NCI-H1417 (cell line): ENCODE results near the gene CD72.
A peak's percentile ranks its signal among the peaks of the same experiment; 100 is the strongest.

Experiments
- DNase-seq, 3 experiments: peaks; one replicate each; lab custom pipeline; 2025; lab: John Stamatoyannopoulos, UW

Gene CD72, protein sequence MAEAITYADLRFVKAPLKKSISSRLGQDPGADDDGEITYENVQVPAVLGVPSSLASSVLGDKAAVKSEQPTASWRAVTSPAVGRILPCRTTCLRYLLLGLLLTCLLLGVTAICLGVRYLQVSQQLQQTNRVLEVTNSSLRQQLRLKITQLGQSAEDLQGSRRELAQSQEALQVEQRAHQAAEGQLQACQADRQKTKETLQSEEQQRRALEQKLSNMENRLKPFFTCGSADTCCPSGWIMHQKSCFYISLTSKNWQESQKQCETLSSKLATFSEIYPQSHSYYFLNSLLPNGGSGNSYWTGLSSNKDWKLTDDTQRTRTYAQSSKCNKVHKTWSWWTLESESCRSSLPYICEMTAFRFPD

DNA sequence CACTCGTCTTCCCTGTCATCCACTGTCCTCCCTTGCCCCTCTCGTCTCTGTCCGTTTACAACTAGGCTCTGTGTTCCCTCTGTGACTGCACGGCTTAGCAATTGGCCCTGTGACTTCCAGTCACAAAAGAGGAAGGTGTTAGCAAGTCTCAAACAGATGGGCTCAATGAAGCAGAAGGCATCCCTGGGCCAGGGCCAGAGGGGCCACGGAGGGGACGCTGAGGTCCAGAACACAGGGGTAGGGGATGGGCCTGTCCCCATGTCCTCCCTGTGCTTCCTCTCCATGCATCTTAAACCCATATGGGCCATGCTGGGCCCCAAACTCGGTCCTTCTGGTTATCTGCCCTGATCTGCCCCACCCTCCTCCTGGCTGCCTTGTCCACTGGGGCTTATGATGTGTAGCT, at the start of gene CD72:
CD72 (minus strand) TSS at position 89 of the 403 bp plus-strand sequence. CDS start 110 bp downstream, outside the sequence.
- no peak for DNase-seq

DNA sequence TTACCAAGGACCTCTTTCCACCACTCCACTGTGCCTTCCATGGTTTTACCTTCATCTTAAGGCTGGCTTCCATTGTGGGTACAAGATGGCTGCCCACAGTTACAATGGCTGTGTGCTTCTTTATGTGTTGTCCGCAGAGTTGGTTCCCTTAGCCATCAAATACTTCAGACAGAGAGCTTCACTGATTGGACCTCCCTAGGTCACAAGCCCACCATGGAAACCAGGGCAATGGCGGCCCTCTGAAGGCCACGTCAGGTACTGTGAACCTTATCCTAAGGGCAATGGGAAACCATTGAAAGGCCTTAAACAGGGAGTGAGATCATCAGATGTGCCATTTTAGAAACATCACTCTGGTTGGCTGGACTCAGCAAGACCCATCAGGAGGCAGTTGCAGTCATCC, 49.7 kb upstream of the CD72 start:
- DNase-seq, result no peak

DNA sequence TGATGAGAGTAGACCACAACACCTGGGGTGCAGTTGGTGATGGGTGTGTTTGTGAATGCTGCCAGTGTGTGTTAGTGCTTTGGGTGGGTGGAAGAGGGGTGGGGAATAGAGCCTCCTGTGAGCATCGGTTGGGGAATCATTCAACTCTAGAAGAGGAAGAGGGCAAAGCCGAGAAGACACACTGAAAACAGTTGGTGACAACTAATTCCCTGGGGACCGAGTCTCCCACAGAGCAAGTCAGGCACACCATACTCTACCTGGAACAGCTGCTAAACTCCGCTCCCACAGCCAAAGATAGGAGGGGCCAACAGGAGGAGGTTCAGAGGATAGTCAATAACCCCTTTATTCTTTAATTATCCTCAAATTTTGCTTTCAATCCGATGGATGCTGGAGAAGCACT, 48.3 kb upstream of the CD72 start:
- DNase-seq, result no peak

DNA sequence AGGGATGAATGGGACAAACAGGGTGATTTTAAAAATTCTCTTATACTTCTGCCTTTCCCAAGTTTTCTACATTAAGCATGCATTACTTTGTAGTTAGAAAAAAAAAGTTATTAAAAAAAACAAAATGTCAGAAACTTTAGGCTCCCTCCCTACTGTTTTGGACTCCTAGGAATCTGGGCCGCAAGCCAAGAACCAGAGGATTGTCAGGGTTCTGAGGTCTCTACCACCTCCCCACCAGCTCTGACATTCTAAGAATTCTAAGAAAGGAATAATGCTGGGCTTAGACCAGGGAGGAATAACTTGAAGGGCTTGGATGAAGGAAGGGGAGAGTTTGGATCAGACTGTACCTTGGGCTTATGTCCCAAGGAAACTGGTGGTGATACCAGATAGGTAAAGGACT, 47.8 kb upstream of the CD72 start:
- DNase-seq, result no peak

DNA sequence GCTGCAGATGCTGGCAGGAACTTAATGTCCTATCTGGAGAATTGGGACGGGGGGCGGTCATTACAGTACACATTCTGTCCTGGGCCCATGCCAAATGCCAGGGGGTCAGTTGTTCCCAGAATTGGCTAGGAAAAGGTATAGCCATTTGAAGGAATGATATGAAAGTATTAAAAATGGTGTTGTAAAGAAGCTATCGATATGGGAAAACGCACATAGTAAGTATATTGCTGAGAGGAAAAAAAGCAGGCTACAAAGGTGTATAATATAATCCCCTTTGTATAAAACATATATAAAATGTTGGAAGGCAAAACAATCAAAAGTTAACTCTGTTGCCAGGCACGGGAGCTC, 47.2 kb upstream of the CD72 start:
- no peak for DNase-seq

DNA sequence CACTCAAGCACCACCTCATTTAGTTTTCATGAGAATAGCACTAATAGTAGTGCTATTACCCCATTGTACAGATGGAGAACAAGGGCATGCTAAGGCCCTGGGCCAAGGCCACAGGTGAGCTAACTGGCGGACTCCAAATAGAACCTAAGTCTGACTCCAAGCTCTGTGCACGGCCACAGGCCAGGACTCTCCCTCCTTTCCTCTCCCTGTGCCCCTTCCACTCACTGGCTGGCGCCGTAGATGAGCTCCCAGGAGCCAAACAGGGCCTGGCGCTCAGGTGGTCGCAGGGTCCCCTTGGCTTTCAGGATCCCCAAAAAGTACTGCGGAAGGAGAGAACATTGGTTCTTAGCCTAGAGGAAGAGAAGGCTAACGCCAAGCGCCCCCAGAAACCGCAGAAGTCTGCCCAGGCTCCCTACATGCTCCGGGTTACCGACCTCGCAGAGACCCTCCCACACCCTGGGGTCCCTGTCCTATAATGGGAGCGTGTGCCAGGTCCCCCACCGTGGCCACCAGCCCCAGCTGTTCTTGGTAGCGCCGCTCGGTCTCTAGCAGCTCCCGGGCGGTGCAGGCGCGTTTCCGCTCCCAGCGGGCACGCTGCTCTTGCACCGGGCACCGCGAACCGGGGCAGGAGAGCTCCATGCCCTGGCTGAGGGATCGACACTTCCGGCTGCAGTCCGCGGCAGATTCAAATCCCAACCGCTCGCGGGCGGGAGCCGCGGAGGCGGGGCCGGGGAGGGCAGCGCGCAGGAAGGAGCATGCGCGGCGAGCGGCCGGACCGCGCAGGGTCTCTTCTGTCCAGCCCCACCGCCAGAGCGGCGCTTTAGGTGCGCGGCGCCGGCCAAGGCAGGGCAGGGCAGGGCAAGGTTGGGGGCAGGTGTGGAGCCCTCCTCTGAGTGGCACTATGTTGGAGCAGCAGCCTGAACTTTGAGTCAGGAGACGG, 46.6 kb upstream of the CD72 start, which contains the start of gene ARHGEF39:
ARHGEF39 (minus strand) TSS at position 665 of the 940 bp plus-strand sequence; CDS start at position 639, 26 bp downstream.
- peak; percentile 75 to 85 (median 80) for DNase-seq

DNA sequence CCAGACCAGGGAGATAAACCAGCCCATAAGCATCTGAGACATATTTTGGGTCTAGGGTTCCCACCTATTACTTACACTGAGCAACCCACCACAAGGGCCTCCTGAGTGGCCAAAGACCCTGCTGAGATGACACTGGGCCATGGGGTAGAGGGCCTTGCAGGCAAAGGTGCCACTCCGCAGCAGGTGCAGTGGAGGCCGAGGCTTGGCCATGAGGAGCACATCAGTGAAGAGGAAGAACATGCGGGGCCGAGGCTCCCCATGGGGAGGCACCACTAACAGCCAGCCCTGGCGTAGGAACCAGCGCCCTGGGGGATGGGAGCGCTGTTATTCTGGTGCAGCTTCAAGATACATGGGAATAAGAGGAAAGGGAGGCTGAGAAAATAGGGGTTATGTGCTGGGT, 44.2 kb upstream of the CD72 start:
- DNase-seq, result no peak

DNA sequence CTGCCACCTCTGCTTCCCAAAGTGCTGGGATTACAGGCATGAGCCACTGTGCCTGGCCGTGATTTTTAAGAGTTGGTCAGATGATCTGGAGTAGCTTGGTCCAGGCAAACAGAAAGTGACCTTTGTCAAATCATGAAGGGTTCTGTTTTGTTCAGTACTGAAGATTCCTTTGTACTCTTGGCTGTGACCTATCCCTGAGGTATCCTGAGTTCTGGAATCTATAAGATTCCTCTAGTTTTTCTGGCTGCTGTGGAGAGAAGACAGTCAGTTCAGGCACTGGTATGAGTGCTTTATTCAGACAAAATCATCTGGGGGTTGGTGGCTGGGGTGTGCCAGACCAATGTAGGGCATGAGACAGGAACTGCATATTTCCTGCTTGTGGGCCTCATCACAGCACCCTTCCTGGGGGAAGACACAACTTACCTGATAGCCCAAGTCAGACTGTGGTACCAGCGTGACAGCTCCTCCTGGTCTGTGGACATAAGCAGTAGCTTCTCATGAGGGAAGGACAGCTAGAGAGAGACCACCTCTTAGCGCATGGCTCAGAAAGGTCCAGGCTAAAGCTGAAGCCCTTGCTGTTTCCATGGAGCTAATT, 43.6 kb upstream of the CD72 start:
- DNase-seq, result no peak

DNA sequence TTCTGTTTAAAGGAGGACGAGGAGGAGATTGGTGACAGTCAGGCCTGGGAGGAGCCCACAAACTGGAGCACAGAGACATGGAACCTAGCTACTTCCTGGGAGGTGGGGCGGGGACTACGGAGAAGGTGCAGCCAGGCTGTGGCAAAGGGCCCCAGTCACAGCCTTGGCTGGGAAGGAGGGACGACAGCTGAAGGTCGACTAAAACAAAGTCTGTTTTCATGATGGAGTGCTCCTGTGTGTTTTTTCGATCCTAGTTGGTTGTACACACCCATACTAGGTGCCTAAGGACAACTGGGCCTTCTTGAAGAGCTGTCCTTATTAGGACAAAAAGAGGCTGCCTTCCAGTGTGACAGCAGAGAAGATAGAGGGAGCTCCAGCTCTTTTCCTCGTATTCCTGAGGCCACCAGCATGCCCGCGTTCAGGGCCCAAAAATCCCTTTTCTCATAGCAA, 42.8 kb upstream of the CD72 start:
- DNase-seq, result no peak

DNA sequence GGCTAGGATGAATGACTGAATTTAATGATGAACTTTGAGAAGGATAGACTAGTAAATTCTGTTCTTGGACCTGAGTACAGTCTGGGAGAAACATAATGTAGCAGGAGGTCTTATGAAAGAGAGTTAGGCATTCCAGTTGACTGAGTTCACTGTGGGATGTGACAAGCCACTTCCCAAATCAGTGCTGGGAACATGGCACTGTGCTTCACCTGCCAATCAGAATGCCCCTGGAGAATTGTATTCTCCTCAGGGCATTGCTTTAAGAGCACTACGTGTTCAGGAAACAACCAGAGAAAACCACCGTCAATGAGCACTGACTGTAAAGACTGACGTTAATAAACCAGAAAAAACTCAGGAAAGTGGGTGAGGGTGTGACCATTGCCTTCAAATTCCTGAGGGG, 41.1 kb upstream of the CD72 start:
- DNase-seq, result peak in 1 of 3 experiments; percentile 19

DNA sequence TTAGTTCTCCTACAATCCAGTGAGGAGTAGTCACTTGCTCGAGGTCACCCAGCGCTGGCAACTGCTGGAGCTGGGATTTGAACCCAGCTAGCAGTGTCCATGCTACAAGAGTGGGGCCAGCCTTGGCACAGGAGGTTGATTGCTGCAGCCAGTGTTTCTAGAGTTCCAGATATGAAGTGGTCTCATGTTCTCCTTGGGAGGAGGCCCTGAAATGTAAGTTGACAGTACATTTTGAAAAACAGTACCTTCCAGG, 40.7 kb upstream of the CD72 start:
- DNase-seq, result peak in 1 of 3 experiments; percentile 29

DNA sequence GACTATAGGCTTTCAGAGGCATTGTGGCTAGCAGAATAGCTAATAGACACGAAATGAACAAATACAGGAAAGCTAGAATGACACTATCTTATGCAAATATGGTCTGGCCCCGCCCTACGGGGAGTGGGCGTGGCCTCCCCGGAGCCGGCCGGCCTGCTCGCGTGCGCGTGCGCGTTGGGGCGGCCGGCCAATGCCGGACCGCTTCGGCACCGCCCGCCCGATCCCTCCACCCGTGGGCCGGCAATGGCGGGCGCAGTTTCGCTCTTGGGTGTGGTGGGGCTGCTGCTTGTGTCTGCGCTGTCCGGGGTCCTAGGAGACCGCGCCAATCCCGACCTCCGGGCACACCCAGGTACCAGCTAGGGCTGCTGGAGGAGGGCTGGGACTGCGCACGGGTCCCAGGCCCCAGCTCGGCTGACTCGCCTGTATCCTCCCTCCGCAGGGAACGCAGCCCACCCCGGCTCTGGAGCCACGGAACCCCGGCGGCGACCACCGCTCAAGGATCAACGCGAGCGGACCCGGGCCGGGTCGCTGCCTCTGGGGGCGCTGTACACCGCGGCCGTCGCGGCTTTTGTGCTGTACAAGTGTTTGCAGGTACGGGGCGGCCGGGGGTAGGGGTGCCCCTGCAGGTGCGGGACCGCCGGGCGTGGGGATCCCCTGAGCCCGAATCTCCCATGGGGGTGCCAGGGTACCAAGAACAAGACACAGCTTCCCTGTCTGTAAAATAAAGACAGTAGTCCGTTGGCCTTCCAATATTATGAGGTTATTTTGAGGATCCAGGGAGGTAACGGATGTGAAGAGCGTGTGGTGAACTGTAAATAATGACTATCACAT, 40.1 kb upstream of the CD72 start, which contains the start of gene CCDC107:
CCDC107 (plus strand) TSS at position 156 of the 831 bp plus-strand sequence; CDS start at position 244, 88 bp downstream.
- DNase-seq, result peak; percentile 76 to 95 (median 82)

DNA sequence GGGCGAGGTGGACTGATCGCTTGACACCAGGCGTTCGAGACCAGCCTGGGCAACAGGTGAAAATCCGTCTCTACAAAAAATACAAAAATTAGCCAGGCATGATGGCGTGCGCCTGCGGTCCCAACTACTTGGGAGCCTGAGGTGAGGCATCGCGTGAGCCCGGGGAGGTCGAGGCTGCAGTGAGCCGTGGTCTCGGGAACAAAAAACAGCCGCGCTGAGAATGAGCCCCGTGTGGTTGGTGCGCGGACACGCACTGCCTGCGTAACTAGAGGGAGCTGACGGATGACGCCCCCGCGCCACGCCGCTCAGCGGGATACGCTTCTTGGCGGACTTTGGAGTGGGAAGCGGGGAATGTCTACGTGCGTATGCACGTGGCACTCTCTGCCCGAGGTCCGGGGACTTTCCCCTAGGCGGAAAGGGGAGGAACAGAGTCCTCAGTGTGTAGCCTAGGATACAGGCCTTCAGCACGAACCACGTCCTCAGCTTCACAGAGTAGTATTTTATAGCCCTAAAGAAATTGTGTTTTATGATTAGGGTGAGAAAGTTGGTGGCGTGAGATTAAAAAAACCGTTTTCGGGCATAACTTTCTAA, 39.4 kb upstream of the CD72 start, which contains the start of gene RMRP:
RMRP (minus strand) TSS at position 474 of the 591 bp plus-strand sequence.
- DNase-seq, result peak; percentile 92 to 98 (median 97)

DNA sequence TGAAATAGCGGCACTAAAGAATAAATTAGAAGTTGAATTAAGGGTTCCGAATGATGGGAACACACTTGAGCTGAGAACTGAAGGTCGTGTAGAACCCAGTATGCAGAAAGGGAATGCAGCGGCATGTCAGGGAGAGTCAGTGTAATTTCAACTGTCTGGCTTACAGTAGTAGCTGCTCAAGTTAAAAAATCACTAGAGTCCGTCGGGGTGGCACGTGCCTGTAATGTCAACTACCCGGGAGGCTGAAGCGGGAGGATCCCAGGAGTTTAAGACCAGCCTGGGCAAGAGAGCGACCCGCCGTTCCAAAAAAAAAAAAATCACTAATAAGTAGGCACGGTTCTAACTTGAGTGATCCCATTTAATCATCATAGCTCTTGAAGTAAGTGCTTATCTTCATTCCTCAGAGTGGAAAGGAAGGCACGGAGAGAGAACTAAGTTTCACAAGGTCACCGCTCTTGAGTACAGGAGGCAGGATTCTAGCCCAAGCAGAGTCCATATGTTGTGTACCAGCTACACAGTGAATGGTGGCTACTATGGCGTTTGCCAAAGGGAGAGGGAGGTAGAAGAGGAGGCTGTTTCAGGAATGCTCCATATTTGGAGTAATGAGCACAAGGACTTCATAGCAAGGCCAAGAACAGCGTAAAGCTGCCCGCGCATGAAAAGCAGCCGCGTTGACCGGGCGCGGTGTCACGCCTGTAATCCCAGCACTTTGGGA, 38.8 kb upstream of the CD72 start:
- DNase-seq, result peak in 1 of 3 experiments; percentile 32

DNA sequence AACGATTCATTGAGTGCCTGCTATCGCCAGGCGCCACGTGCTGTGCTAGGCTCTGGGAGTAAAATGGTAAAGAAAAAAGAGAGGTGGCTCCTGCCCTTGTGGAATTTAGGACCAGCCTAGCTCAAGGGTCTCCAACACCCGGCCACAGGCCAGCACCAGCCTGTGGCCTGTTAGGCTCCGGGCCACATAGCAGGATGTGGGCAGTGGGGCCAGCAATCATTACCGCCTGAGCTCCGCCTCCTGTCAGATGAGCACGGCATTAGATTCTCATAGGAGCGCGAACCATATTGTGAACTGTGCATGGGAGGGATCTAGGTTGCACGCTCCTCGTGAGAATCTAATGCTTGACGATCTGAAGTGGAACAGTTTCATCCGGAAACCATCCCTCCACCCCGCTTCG, 38.1 kb upstream of the CD72 start:
- no peak for DNase-seq

DNA sequence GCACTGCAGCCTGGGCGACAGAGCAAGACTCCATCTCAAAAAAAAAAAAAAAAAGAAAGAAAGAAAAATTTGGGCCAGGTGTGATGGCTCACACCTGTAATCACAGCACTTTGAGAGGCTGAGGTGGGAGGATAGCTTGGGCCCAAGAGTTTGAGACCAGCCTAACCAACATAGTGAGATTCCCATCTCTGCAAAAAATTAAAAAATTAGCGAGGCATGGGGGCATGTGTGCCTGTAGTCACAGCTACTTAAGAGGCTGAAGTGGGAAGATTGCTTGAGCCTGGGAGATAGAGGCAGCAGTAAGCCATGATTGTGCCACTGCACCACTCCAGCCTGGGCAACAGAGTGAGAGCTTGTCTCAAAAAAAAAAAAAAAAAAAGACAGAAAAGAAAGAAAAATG, 35.4 kb upstream of the CD72 start:
- no peak for DNase-seq

DNA sequence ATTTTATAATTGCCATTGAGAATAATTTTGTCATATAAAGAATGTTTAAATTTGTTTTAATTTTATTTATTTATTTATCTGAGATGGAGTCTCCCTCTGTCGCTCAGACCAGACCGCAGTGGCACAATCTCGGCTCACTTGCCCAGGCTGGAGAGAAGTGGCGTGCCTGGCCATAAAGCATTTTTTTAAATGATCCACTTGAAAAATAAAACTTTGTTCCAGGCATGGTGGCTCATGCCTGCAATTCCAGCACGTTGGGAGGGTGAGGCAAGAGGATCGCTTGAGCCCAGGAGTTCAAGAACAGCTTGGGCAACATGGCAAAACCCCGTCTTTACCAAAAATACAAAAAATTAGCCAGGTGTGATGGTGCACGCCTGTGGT, 34.6 kb upstream of the CD72 start:
- no peak for DNase-seq

DNA sequence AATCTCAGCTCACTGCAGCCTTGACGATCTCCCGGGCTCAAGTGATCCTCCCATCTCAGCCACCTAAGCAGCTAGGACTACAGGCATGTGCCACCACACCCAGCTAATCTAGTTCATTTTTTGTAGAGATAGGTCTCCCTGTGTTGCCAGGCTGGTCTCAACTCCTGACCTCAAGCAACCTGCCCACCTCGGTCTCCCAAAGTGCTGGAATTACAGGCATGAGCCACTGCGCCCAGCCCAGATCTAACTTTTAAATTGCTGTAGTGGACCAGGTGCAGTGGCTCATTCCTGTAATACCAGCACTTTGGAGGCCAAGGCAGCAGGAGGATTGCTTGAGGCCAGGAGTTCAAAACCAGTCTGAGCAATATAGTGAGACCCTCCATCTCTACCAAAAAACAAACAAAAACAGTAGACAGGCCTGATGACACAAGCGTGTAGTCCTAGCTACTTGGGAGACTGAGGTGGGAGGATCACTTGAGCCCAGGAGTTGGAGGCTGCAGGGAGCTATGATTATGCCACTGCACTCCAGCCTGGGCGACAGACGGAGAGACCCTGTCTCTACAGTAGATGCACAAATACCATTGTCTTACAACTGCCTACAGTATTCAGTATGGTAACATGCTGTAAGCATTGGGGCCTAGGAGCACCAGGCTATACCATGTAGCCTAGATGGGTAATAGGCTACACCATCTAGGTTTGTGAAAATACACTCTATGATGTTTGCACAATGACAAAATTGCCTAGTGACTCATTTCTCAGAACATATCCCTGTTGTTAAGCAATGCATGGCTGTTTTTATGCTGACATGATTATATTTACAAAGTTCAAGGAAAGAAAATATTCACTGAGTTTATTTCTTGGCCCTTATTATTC, 34.0 kb upstream of the CD72 start:
- DNase-seq, result peak in 1 of 3 experiments; percentile 1

DNA sequence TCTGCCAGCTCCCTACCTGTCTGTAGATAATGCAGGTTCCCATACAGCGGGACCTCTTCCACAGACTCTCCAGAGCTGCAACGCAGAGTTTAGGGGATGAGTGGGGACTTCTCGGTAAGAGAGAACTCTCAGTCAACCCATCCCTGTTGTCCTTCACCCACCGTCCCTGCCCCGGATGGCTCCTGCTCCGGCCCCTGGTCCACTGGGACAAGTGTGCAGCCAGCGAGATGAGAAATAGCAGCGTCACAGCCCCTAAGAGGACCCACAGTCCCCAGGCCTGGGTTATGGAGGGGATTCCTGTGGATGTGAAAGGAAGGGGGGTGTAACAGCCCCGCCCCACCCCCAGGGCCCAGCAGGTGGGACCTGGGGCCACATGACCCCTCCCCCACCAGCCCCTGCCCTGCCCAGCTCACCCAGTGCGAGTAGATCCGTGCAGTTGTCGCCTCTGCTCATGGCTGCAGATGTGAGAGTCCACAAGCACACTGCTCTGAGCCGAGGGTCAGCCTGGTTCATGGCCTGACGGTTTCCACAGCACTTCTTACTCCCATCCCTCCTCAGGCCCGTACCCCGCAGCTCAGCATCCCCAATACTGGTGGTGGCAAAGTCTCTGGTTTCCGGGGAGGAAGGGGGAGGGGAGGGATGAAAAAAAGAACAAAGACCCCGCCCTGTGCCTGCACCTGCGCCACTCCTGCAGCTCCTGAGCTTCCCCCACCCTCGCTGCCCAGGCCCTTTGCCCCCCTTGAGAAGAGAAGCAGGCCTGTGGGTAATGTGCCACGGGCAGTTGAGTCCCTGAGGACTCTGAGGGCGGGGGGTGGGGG, 32.3 kb upstream of the CD72 start, which contains the start of gene SIT1:
SIT1 (minus strand) TSS at position 591 of the 818 bp plus-strand sequence; CDS start at position 513, 78 bp downstream.
- peak in 2 of 3 experiments; percentile 7 to 22 for DNase-seq
